Ovary (tissue), 3 donors: ENCODE measurements around the gene BHMT2.

Experiments
- CTCF ChIP-seq, 3 donors: fragments of 450-650 bp in 2 of 3; fragments of 200-600 bp in 1 of 3; IDR thresholded peaks; one replicate each; pipeline versions ENCODE4 v1.5.1 to v1.8.0; 2016 to 2022; ENCODE audit warnings: antibody characterized with exemption in 3 of 3, mild to moderate bottlenecking in 1 of 3
- POLR2A ChIP-seq: fragments of 450-650 bp; IDR thresholded peaks from one replicate; pipeline ENCODE4 v1.6.1; 2017; ENCODE audit warnings: antibody characterized with exemption, mild to moderate bottlenecking, moderate library complexity
- donor health status: DM: no; HTN: no; CAD: no.

GRCh38 chr5:79056847-79057246 lies 12.7 kb upstream of the BHMT2 start:
- TF ChIP-seq CTCF (IDR thresholded peaks at IDR 0.05): no peak
- no peak for TF ChIP-seq POLR2A
